Upper lobe of left lung (tissue), 4 donors: ENCODE data around the gene POLD1.

ENCODE experiments used
- EP300 ChIP-seq, 4 donors: sonication (generic); formaldehyde crosslinking; IDR thresholded peaks; one replicate each; pipeline ENCODE4 v1.5.1; 2017; ENCODE audit warnings: antibody characterized with exemption in 4 of 4, control low read depth in 2 of 4
- POLR2A ChIP-seq, 4 donors: fragments of 450-650 bp; IDR thresholded peaks; one replicate each; pipeline ENCODE4 v1.5.1; 2016 to 2017; ENCODE audit warnings: antibody characterized with exemption in 4 of 4, mild to moderate bottlenecking in 2 of 4
- TF ChIP-seq, protein P1 (sequence below), 6 experiments: fragments of 450-650 bp in 4 of 6; fragments of 200-600 bp in 2 of 6; sonication (generic) in 2 of 6; IDR thresholded peaks; one replicate each; pipeline ENCODE4 v1.5.1; 2016 to 2019; ENCODE audit warnings: antibody characterized with exemption in 6 of 6

- TF ChIP-seq, protein P1, sequence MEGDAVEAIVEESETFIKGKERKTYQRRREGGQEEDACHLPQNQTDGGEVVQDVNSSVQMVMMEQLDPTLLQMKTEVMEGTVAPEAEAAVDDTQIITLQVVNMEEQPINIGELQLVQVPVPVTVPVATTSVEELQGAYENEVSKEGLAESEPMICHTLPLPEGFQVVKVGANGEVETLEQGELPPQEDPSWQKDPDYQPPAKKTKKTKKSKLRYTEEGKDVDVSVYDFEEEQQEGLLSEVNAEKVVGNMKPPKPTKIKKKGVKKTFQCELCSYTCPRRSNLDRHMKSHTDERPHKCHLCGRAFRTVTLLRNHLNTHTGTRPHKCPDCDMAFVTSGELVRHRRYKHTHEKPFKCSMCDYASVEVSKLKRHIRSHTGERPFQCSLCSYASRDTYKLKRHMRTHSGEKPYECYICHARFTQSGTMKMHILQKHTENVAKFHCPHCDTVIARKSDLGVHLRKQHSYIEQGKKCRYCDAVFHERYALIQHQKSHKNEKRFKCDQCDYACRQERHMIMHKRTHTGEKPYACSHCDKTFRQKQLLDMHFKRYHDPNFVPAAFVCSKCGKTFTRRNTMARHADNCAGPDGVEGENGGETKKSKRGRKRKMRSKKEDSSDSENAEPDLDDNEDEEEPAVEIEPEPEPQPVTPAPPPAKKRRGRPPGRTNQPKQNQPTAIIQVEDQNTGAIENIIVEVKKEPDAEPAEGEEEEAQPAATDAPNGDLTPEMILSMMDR (IDR thresholded peaks at IDR 0.05): no peak
- TF ChIP-seq EP300 (IDR thresholded peaks at IDR 0.05) (no peak), POLR2A (IDR thresholded peaks at IDR 0.05) (no peak)
These were observed 35.5 kb downstream of the POLD1 start for GRCh38 chr19:50419580-50420035.
